IMR-90 (cell line): Measurements from ENCODE around the gene TCEAL3. TPM values are rescaled to one million over a fixed set of nuclear protein-coding genes. Genes with fewer than 3 reads are reported as not detected.
"Not testable (repeated sequence)": the region's sequence is repeated elsewhere in the genome, so short reads cannot be mapped to it uniquely, and the experiment has no call there.

Experiments used
- ATAC-seq: fragments of 200-7000 bp; cut with Tn5 transposase; 2 replicates; pipeline ENCODE4 v1.9.1; 2020; ENCODE audit warnings: low read depth, mild to moderate bottlenecking, moderate library complexity
- BruUV-seq: library from RNA; stranded (reverse); fragments of 400-500 nt; replicated peaks from 2 replicates; lab custom pipeline; 2021; lab: Mats Ljungman, UMichigan
- CTCF ChIA-PET: fragments of 300-600 bp; formaldehyde crosslinking; extraction: SDS; loops from one replicate; lab custom pipeline; 2021; ENCODE audit warnings: antibody characterized with exemption; lab: Yijun Ruan, JAX
- POLR2A ChIA-PET: fragments of 300-600 bp; sonication (Branson Sonifier 250); formaldehyde crosslinking; loops from one replicate; lab custom pipeline; 2022; ENCODE audit warnings: antibody characterized with exemption; ENCODE audit not compliant: unreplicated experiment; lab: Charles Lee
- DNase-seq: peaks from one replicate; pipeline ENCODE4 v3.0.0; 2013
- H2AFZ ChIP-seq: replicated peaks from 2 replicates; pipeline ENCODE3; 2013; ENCODE audit warnings: low read length, mild to moderate bottlenecking; ENCODE audit not compliant: poor library complexity
- H2AK5ac ChIP-seq: 2 replicates; pipeline ENCODE4 v1.6.1; 2013; ENCODE audit warnings: low read depth, low read length, inconsistent platforms
- H2AK9ac ChIP-seq: replicated peaks from 2 replicates; pipeline ENCODE3; 2013; ENCODE audit warnings: mild to moderate bottlenecking, low read depth, low read length, moderate library complexity; ENCODE audit not compliant: poor library complexity
- H2BK120ac ChIP-seq: 2 replicates; pipeline ENCODE4 v1.6.1; 2013; ENCODE audit warnings: low read depth, low read length, inconsistent platforms
- H2BK15ac ChIP-seq: 3 replicates; pipeline ENCODE4 v1.6.1; 2013; ENCODE audit warnings: low read depth, low read length, inconsistent platforms
- H2BK20ac ChIP-seq: 2 replicates; pipeline ENCODE4 v1.6.1; 2013; ENCODE audit warnings: low read depth, mild to moderate bottlenecking, inconsistent platforms, low read length, moderate library complexity
- H2BK5ac ChIP-seq: 2 replicates; pipeline ENCODE4 v1.6.1; 2013; ENCODE audit warnings: mild to moderate bottlenecking, low read depth, low read length, inconsistent platforms; ENCODE audit not compliant: poor library complexity, severe bottlenecking
- H3K14ac ChIP-seq: replicated peaks from 2 replicates; pipeline ENCODE4 v1.6.1; 2013; ENCODE audit warnings: low read depth, low read length, inconsistent platforms
- H3K18ac ChIP-seq: 2 replicates; pipeline ENCODE4 v1.6.1; 2013; ENCODE audit warnings: low read depth, low read length, control low read depth
- H3K23ac ChIP-seq: 2 replicates; pipeline ENCODE4 v1.6.1; 2013; ENCODE audit warnings: low read depth, low read length, inconsistent platforms
- H3K27ac ChIP-seq: 2 replicates; pipeline ENCODE4 v1.5.1; 2013; ENCODE audit warnings: mild to moderate bottlenecking, control low read depth, low read length; ENCODE audit not compliant: insufficient read depth
- H3K27me3 ChIP-seq: 2 replicates; pipeline ENCODE4 v1.6.1; 2013; ENCODE audit warnings: low read length; ENCODE audit not compliant: control insufficient read depth, insufficient read depth
- H3K36me3 ChIP-seq: 2 replicates; pipeline ENCODE4 v1.6.1; 2013; ENCODE audit warnings: low read length, mixed read lengths; ENCODE audit not compliant: control insufficient read depth, insufficient read depth
- H3K4ac ChIP-seq: 2 replicates; pipeline ENCODE4 v1.6.1; 2013; ENCODE audit warnings: low read depth, low read length, inconsistent platforms
- H3K4me1 ChIP-seq: 2 replicates; pipeline ENCODE4 v1.6.1; 2013; ENCODE audit warnings: low read length, mixed read lengths; ENCODE audit not compliant: control insufficient read depth, insufficient read depth
- H3K4me2 ChIP-seq: 2 replicates; pipeline ENCODE4 v1.6.1; 2013; ENCODE audit warnings: low read depth, mild to moderate bottlenecking, control low read depth, low read length, moderate library complexity
- H3K4me3 ChIP-seq: 2 replicates; pipeline ENCODE4 v1.5.1; 2013; ENCODE audit warnings: low read depth, mild to moderate bottlenecking, control low read depth, low read length, moderate library complexity; ENCODE audit not compliant: insufficient read depth
- H3K56ac ChIP-seq: 2 replicates; pipeline ENCODE4 v1.6.1; 2013; ENCODE audit warnings: low read length, inconsistent platforms; ENCODE audit not compliant: insufficient read depth; ENCODE audit errors: extremely low read depth
- H3K79me1 ChIP-seq, 2 experiments: 2 replicates each; pipeline ENCODE4 v1.6.1; 2013; ENCODE audit warnings: low read length in 2 of 2, inconsistent platforms in 1 of 2, low read depth in 1 of 2
- H3K9ac ChIP-seq: 2 replicates; pipeline ENCODE4 v1.6.1; 2013; ENCODE audit warnings: low read depth, low read length, control low read depth
- H3K9me1 ChIP-seq: 2 replicates; pipeline ENCODE4 v1.6.1; 2013; ENCODE audit warnings: low read length, inconsistent platforms; ENCODE audit not compliant: insufficient read depth
- H3K9me3 ChIP-seq: 2 replicates; pipeline ENCODE4 v1.6.1; 2013; ENCODE audit warnings: low read length; ENCODE audit not compliant: control insufficient read depth, insufficient read depth
- H4K20me1 ChIP-seq: 2 replicates; pipeline ENCODE4 v1.6.1; 2013; ENCODE audit warnings: low read length, inconsistent platforms; ENCODE audit not compliant: insufficient read depth
- H4K5ac ChIP-seq: 2 replicates; pipeline ENCODE4 v1.6.1; 2013; ENCODE audit warnings: mild to moderate bottlenecking, low read depth, low read length, control low read depth
- H4K8ac ChIP-seq, 2 experiments: 2 replicates each; pipeline ENCODE4 v1.6.1; 2013; ENCODE audit warnings: low read depth in 2 of 2, low read length in 2 of 2, control low read depth in 1 of 2, inconsistent platforms in 1 of 2
- H4K91ac ChIP-seq: 2 replicates; pipeline ENCODE4 v1.6.1; 2013; ENCODE audit warnings: low read depth, low read length, inconsistent platforms; ENCODE audit not compliant: insufficient read depth
- BHLHE40 ChIP-seq: fragments of 150-350 bp; IDR thresholded peaks from 2 replicates; pipeline ENCODE4 v1.6.1; 2016; ENCODE audit warnings: mild to moderate bottlenecking, low read depth, low read length
- CEBPB ChIP-seq: IDR thresholded peaks from 2 replicates; pipeline ENCODE4 v1.6.1; 2012; ENCODE audit warnings: low read depth, low read length, improper control_type of control experiment
- MAFK ChIP-seq: IDR thresholded peaks from 2 replicates; pipeline ENCODE4 v1.6.1; 2012; ENCODE audit warnings: low read depth, low read length, improper control_type of control experiment
- POLR2A ChIP-seq: IDR thresholded peaks from 2 replicates; pipeline ENCODE4 v1.6.1; 2012; ENCODE audit warnings: mild to moderate bottlenecking, low read depth, low read length
- WGBS, 2 experiments: methylation state at CpG; one replicate each; pipeline versions ENCODE4 v1.1.5 to v1.1.7; 2013; ENCODE audit warnings: missing lambda C conversion rate in 2 of 2; ENCODE audit not compliant: insufficient read length in 1 of 2; ENCODE audit errors: extremely low coverage in 2 of 2; 5-methylcytosine and 5-hydroxymethylcytosine counted together
- dilution Hi-C: fragments of 300-500 bp; cut with HindIII; formaldehyde crosslinking; loops from one replicate; pipeline ENCODE4 v1.14.3; 2018; ENCODE audit warnings: low sequenced_read_pairs; ENCODE audit not compliant: unreplicated experiment
- in situ Hi-C: fragments of 300-500 bp; cut with MboI; formaldehyde crosslinking; loops from 3 replicates; pipeline ENCODE4 v1.14.3; 2019; ENCODE audit warnings: low sequenced_read_pairs, inconsistent platforms, mixed read lengths
- intact Hi-C: fragments of 100-400 bp; cut with micrococcal nuclease; formaldehyde crosslinking; loops from 2 replicates; pipeline ENCODE4 v1.10.0; 2022
- polyA plus RNA-seq, 3 experiments: library from polyadenylated mRNA; depleted of rRNA; stranded (reverse); fragments of >200 nt; gene quantifications; 2 replicates each; pipeline ENCODE4 v1.2.3, GENCODE V29; 2012; ENCODE audit warnings: low replicate concordance in 1 of 3
- total RNA-seq: library from RNA; depleted of rRNA; stranded (reverse); fragments of >200 nt; gene quantifications from 2 replicates; pipeline ENCODE4 v1.2.3, GENCODE V29; 2012
- TF ChIP-seq, protein P1 (sequence below): fragments of 150-350 bp; IDR thresholded peaks from 2 replicates; pipeline ENCODE4 v1.6.1; 2017; ENCODE audit warnings: mild to moderate bottlenecking, antibody characterized with exemption, low read length, low read depth

Gene TCEAL3
- total and polyA plus RNA-seq, 2 of the 4 experiments (the other 2 are of a cell fraction) = 3.2 to 24.2 TPM

DNA sequence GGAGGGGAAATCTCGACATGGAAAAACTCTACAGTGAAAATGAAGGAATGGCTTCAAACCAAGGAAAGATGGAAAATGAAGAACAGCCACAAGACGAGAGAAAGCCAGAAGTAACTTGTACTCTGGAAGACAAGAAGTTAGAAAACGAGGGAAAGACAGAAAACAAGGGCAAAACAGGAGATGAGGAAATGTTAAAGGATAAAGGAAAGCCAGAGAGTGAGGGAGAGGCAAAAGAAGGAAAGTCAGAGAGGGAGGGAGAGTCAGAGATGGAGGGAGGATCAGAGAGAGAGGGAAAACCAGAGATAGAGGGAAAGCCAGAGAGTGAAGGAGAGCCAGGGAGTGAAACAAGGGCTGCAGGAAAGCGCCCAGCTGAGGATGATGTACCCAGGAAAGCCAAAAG lies 21.1 kb upstream of the TCEAL3 start:
- DNase-seq (no peak), ATAC-seq (no peak)
- Histone ChIP-seq H2BK5ac (no peak overlapping the region), H3K9me1 (no peaks in the 10 kb centered on the region; the same call in 1 of the 2 replicates), H3K18ac (no peak overlapping the region), H2AK9ac (no peak overlapping the region), H2BK120ac (no peak overlapping the region), H3K4ac (peak overlapping the region; percentile 67), H3K4me1 (no peaks in the 10 kb centered on the region; the same call in 1 of the 2 replicates), H4K20me1 (no peaks in the 10 kb centered on the region), H3K9ac (peak overlapping the region; percentile 98; the same call in 1 of the 2 replicates), H3K9me3 (no peaks in the 10 kb centered on the region), H2AK5ac (no peak overlapping the region), H3K79me1 (peaks cover 6 to 24% of the 10 kb centered on the region in 2 experiments; a peak in 2 of 4 replicates), H3K56ac (no peak overlapping the region), H3K14ac (no peak overlapping the region; the same call in 1 of the 2 replicates), H2BK15ac (no peak overlapping the region), H3K4me2 (peak overlapping the region; percentile 93), H2AFZ (no peak overlapping the region), H3K27me3 (no peaks in the 10 kb centered on the region), H3K36me3 (peaks cover 4% of the 10 kb centered on the region; the same call in 1 of the 2 replicates), H4K8ac (peak overlapping the region; percentile 93 to 96; a peak in 2 of 4 replicates), H3K4me3 (peak overlapping the region; percentile 100), H4K91ac (no peak overlapping the region), H4K5ac (no peak overlapping the region; the same call in 1 of the 2 replicates), H3K27ac (no peak overlapping the region), H2BK20ac (no peak overlapping the region), H3K23ac (peak overlapping the region; percentile 11; the same call in 1 of the 2 replicates)
- intact Hi-C loops = loop anchor here (5.0 kb wide), 1 partner anchor 101 kb away; the partner anchor contains the start of gene MORF4L2
- in situ Hi-C loops = no loop called here
- CTCF ChIA-PET = no interaction called here
- 52% methylated on average over 3 of the region's 4 CpGs; no CpG with 5 or more reads in 1 of the 2 experiments for WGBS, 2 experiments
- TF ChIP-seq, protein P1, sequence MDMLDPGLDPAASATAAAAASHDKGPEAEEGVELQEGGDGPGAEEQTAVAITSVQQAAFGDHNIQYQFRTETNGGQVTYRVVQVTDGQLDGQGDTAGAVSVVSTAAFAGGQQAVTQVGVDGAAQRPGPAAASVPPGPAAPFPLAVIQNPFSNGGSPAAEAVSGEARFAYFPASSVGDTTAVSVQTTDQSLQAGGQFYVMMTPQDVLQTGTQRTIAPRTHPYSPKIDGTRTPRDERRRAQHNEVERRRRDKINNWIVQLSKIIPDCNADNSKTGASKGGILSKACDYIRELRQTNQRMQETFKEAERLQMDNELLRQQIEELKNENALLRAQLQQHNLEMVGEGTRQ = no peak
- TF ChIP-seq POLR2A (no peak), BHLHE40 (no peak), MAFK (no peak), CEBPB (no peak)
- no TSS peak for BruUV-seq
- POLR2A ChIA-PET = no interaction called here
- dilution Hi-C loops = no loop called here

DNA sequence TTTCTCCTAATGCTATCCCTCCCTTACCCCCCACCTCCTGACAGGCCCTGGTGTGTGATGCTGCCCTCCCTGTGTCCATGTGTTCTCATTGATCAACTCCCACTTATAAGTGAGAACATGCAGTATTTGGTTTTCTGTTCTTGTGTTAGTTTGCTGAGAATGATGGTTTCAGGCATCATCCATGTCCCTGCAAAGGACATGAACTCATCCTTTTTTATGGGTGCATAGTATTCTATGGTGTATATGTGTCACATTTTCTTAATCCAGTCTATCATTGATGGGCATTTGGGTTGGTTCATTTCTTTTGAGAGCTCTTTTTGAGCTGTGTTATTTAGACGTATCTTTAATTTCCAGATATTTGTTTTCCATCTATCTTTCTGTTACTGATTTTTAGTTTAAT lies 15.5 kb upstream of the TCEAL3 start:
- not testable (repeated sequence) for H3K56ac ChIP-seq, BruUV-seq
- WGBS, 2 experiments = no CpG with 5 or more reads among the region's 1 CpG

More for the DNA sequence above, 15.5 kb upstream of the TCEAL3 start:
- intact Hi-C loops, CTCF ChIA-PET, H3K79me1 ChIP-seq, H2AK5ac ChIP-seq, H3K4me3 ChIP-seq, H3K9me1 ChIP-seq, H3K23ac ChIP-seq, H2BK15ac ChIP-seq, H3K9ac ChIP-seq, H2AK9ac ChIP-seq, H4K8ac ChIP-seq, H4K91ac ChIP-seq, H4K20me1 ChIP-seq, H3K14ac ChIP-seq, H2BK20ac ChIP-seq, H2BK120ac ChIP-seq, DNase-seq, POLR2A ChIA-PET, H2AFZ ChIP-seq, H3K27ac ChIP-seq, in situ Hi-C loops, H3K36me3 ChIP-seq, H3K4ac ChIP-seq, H3K4me2 ChIP-seq, H3K4me1 ChIP-seq, ATAC-seq, H2BK5ac ChIP-seq, H3K27me3 ChIP-seq, dilution Hi-C loops, H3K9me3 ChIP-seq, H4K5ac ChIP-seq, H3K18ac ChIP-seq: not testable (repeated sequence)
